PC-3 (cell line): ENCODE results near the gene DLG2.

ENCODE experiments used
- CTCF ChIP-seq: fragments of 300-600 bp; sonication (generic); conservative IDR thresholded peaks from 2 replicates; pipeline ENCODE4 v1.5.1; 2017; ENCODE audit warnings: antibody characterized with exemption, low read depth, mild to moderate bottlenecking, low read length
- EZH2 ChIP-seq: fragments of 300-600 bp; sonication (generic); IDR thresholded peaks from one replicate; pipeline ENCODE4 v1.6.1; 2017; ENCODE audit warnings: antibody characterized with exemption, mild to moderate bottlenecking, low read length; ENCODE audit not compliant: unreplicated experiment

- TF ChIP-seq CTCF (no peak), EZH2 (no peak)
Observed at GRCh38 chr11:84590106-84590505, 1037.0 kb downstream of the DLG2 start.
